ENCODE data around the gene ST6GALNAC6. TPM values are rescaled to one million over a fixed set of nuclear protein-coding genes. Genes with fewer than 3 reads are reported as not detected.

ST6GALNAC6 gene
- total and polyA plus RNA-seq, 9 donors = 35.9 to 60.6 (median 49.0) TPM

DNA sequence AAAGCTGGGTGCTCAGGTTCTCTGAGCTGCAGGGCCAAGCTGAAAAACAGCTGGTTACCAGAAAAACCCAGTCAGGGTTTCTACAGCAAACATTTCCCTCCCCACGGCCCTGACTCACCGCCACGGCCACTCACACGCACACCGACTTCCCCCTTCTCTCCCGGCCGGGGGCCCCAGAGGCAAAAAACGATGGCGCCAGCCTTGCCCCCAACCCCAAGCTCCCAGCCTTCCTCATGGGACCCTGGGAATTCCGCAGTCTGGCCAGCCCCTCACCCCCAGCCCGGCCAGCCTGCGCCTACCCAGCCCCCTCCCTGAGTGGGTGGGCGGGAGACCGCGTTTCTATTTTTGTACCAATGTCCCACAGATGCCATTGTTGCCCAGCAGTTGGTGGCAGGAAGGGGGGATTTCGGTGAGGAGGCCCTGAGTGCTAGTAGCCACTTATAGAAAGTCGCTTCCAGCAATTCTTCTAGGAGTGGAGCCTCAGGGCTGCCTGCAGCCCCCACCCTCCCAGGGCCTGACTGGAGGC, 63.3 kb downstream of the ST6GALNAC6 start:
- Histone ChIP-seq H3K36me3 (ENCODE audit: control insufficient read depth, insufficient read depth, low read length) (peaks cover 9% of the 10 kb centered on the region), H3K4me3 (ENCODE audit: low read length) (no peak overlapping the region), H3K27me3 (ENCODE audit: control insufficient read depth, insufficient read depth, low read length) (no peaks in the 10 kb centered on the region), H3K27ac (ENCODE audit: low read length) (peak overlapping the region; percentile 88), H3K9me3 (replicated peaks; ENCODE audit: control insufficient read depth, low read depth, low read length) (no peaks in the 10 kb centered on the region), H3K4me1 (ENCODE audit: control insufficient read depth, insufficient read depth, low read length) (peaks cover 51% of the 10 kb centered on the region)
- peak; percentile 78 for DNase-seq
- 14% methylated on average over 10 of the region's 17 CpGs for WGBS (ENCODE audit: insufficient coverage)

Other genes starting within 250 kb of the ST6GALNAC6 start
- gene CFAP157, start 192.6 kb downstream of the ST6GALNAC6 start, total RNA-seq = not detected
- gene CFAP157, start 192.6 kb downstream of the ST6GALNAC6 start, polyA plus RNA-seq (ENCODE audit: insufficient read depth in 1 of 8, insufficient read length in 8 of 8, low replicate concordance in 1 of 8) = 1 to 10 TPM in 6 of 8 donors, under 1 TPM in 2; 0.84 to 2.4 (median 1.3) TPM
- 9.4 TPM for gene PTRH1, start 183.9 kb downstream of the ST6GALNAC6 start, total RNA-seq
- 10 to 100 TPM in 1 of 8 donors, 1 to 10 TPM in 7; 7.5 to 11.1 (median 9.1) TPM for gene PTRH1, start 183.9 kb downstream of the ST6GALNAC6 start, polyA plus RNA-seq (ENCODE audit: insufficient read depth in 1 of 8, insufficient read length in 8 of 8, low replicate concordance in 1 of 8)
- gene TTC16, start 183.5 kb downstream of the ST6GALNAC6 start, total RNA-seq = not detected
- under 1 TPM in 5 of 8 donors, not detected in 3; 0.02 to 0.08 (median 0.07) TPM for gene TTC16, start 183.5 kb downstream of the ST6GALNAC6 start, polyA plus RNA-seq (ENCODE audit: insufficient read depth in 1 of 8, insufficient read length in 8 of 8, low replicate concordance in 1 of 8)
- 3.7 TPM for gene TOR2A, start 164.3 kb downstream of the ST6GALNAC6 start, total RNA-seq
- gene TOR2A, start 164.3 kb downstream of the ST6GALNAC6 start, polyA plus RNA-seq (ENCODE audit: insufficient read depth in 1 of 8, insufficient read length in 8 of 8, low replicate concordance in 1 of 8) = 10 to 100 TPM in 2 of 8 donors, 1 to 10 TPM in 6; 8.7 to 10.0 (median 9.2) TPM
- 12.4 TPM for gene SH2D3C, start 120.9 kb downstream of the ST6GALNAC6 start, total RNA-seq
- gene SH2D3C, start 120.9 kb downstream of the ST6GALNAC6 start, polyA plus RNA-seq (ENCODE audit: insufficient read depth in 1 of 8, insufficient read length in 8 of 8, low replicate concordance in 1 of 8) = 10 to 100 TPM; 17.2 to 22.5 (median 20.2) TPM
- 28.4 TPM for gene CDK9, start 113.6 kb downstream of the ST6GALNAC6 start, total RNA-seq
- gene CDK9, start 113.6 kb downstream of the ST6GALNAC6 start, polyA plus RNA-seq (ENCODE audit: insufficient read depth in 1 of 8, insufficient read length in 8 of 8, low replicate concordance in 1 of 8) = 10 to 100 TPM; 41.3 to 60.5 (median 51.9) TPM
- 34.7 TPM for gene FPGS, start 96.7 kb downstream of the ST6GALNAC6 start, total RNA-seq
- gene FPGS, start 96.7 kb downstream of the ST6GALNAC6 start, polyA plus RNA-seq (ENCODE audit: insufficient read depth in 1 of 8, insufficient read length in 8 of 8, low replicate concordance in 1 of 8) = 10 to 100 TPM; 38.6 to 52.4 (median 45.1) TPM
- gene ENG, start 44.9 kb downstream of the ST6GALNAC6 start, total RNA-seq = 9.3 TPM
- gene ENG, start 44.9 kb downstream of the ST6GALNAC6 start, polyA plus RNA-seq (ENCODE audit: insufficient read depth in 1 of 8, insufficient read length in 8 of 8, low replicate concordance in 1 of 8) = 10 to 100 TPM; 53.3 to 77.3 (median 61.4) TPM
- gene AK1, start 21.9 kb downstream of the ST6GALNAC6 start, total RNA-seq = 921 TPM
- gene AK1, start 21.9 kb downstream of the ST6GALNAC6 start, polyA plus RNA-seq (ENCODE audit: insufficient read depth in 1 of 8, insufficient read length in 8 of 8, low replicate concordance in 1 of 8) = 1,000 to 10,000 TPM in 5 of 8 donors, 100 to 1,000 TPM in 3; 579 to 1,396 (median 1,101) TPM
- 21.0 TPM for gene ST6GALNAC4, start 17.4 kb upstream of the ST6GALNAC6 start, total RNA-seq
- gene ST6GALNAC4, start 17.4 kb upstream of the ST6GALNAC6 start, polyA plus RNA-seq (ENCODE audit: insufficient read depth in 1 of 8, insufficient read length in 8 of 8, low replicate concordance in 1 of 8) = 10 to 100 TPM; 23.2 to 41.0 (median 31.2) TPM
- 0.49 TPM for gene PIP5KL1, start 31.2 kb upstream of the ST6GALNAC6 start, total RNA-seq
- 1 to 10 TPM in 7 of 8 donors, under 1 TPM in 1; 0.42 to 3.5 (median 2.3) TPM for gene PIP5KL1, start 31.2 kb upstream of the ST6GALNAC6 start, polyA plus RNA-seq (ENCODE audit: insufficient read depth in 1 of 8, insufficient read length in 8 of 8, low replicate concordance in 1 of 8)
- gene DPM2, start 38.3 kb upstream of the ST6GALNAC6 start, total RNA-seq = 16.7 TPM
- gene DPM2, start 38.3 kb upstream of the ST6GALNAC6 start, polyA plus RNA-seq (ENCODE audit: insufficient read depth in 1 of 8, insufficient read length in 8 of 8, low replicate concordance in 1 of 8) = 10 to 100 TPM; 20.0 to 26.8 (median 23.6) TPM
- 5.1 TPM for gene EEIG1, start 81.4 kb upstream of the ST6GALNAC6 start, total RNA-seq
- gene EEIG1, start 81.4 kb upstream of the ST6GALNAC6 start, polyA plus RNA-seq (ENCODE audit: insufficient read depth in 1 of 8, insufficient read length in 8 of 8, low replicate concordance in 1 of 8) = 10 to 100 TPM; 12.3 to 23.5 (median 16.3) TPM
- 10.0 TPM for gene NAIF1, start 167.7 kb upstream of the ST6GALNAC6 start, total RNA-seq
- gene NAIF1, start 167.7 kb upstream of the ST6GALNAC6 start, polyA plus RNA-seq (ENCODE audit: insufficient read depth in 1 of 8, insufficient read length in 8 of 8, low replicate concordance in 1 of 8) = 1 to 10 TPM; 7.4 to 8.9 (median 8.3) TPM
- gene SLC25A25, start 168.6 kb upstream of the ST6GALNAC6 start, total RNA-seq = 14.6 TPM
- gene SLC25A25, start 168.6 kb upstream of the ST6GALNAC6 start, polyA plus RNA-seq (ENCODE audit: insufficient read depth in 1 of 8, insufficient read length in 8 of 8, low replicate concordance in 1 of 8) = 10 to 100 TPM; 12.9 to 15.3 (median 14.2) TPM
- gene PTGES2, start 228.1 kb upstream of the ST6GALNAC6 start, total RNA-seq = 30.1 TPM
- 10 to 100 TPM; 40.0 to 45.3 (median 41.5) TPM for gene PTGES2, start 228.1 kb upstream of the ST6GALNAC6 start, polyA plus RNA-seq (ENCODE audit: insufficient read depth in 1 of 8, insufficient read length in 8 of 8, low replicate concordance in 1 of 8)
- gene LCN2, start 249.8 kb upstream of the ST6GALNAC6 start, total RNA-seq = 0.09 TPM
- 1 to 10 TPM in 5 of 8 donors, under 1 TPM in 3; 0.72 to 2.8 (median 1.3) TPM for gene LCN2, start 249.8 kb upstream of the ST6GALNAC6 start, polyA plus RNA-seq (ENCODE audit: insufficient read depth in 1 of 8, insufficient read length in 8 of 8, low replicate concordance in 1 of 8)

Measured in muscle of leg (tissue), 11 donors.